MCF 10A (cell line): Measurements from ENCODE around the gene EPB41. TPM values are rescaled to one million over a fixed set of nuclear protein-coding genes. Genes with fewer than 3 reads are reported as not detected.

Source experiments
- BruUV-seq: library from RNA; stranded (reverse); fragments of 400-500 nt; replicated peaks from 2 replicates; lab custom pipeline; 2021; lab: Mats Ljungman, UMichigan
- CTCF ChIA-PET: fragments of 300-600 bp; sonication (Branson Sonifier 250); formaldehyde crosslinking; extraction: SDS; loops from one replicate; lab custom pipeline; 2021; ENCODE audit warnings: antibody characterized with exemption, inconsistent platforms; lab: Yijun Ruan, JAX
- POLR2A ChIA-PET: fragments of 300-600, 350-650 bp; sonication (Branson Sonifier 250); formaldehyde crosslinking; extraction: SDS; loops from one replicate; lab custom pipeline; 2020; ENCODE audit warnings: antibody characterized with exemption, inconsistent platforms; lab: Yijun Ruan, JAX
- DNase-seq: peaks from one replicate; pipeline ENCODE4 v3.0.0-alpha.2; 2018; ENCODE audit not compliant: unreplicated experiment
- H3K27ac Mint-ChIP-seq: one replicate; pipeline ENCODE4 v1.8.0; 2022; ENCODE audit warnings: mild to moderate bottlenecking, low read depth, mixed read lengths; ENCODE audit not compliant: unreplicated experiment
- H3K27me3 Mint-ChIP-seq: one replicate; pipeline ENCODE4 v1.8.0; 2022; ENCODE audit warnings: mixed read lengths; ENCODE audit not compliant: insufficient read depth, unreplicated experiment
- H3K36me3 Mint-ChIP-seq: one replicate; pipeline ENCODE4 v1.8.0; 2022; ENCODE audit warnings: mild to moderate bottlenecking, moderate library complexity, mixed read lengths; ENCODE audit not compliant: insufficient read depth, unreplicated experiment
- H3K4me1 Mint-ChIP-seq: one replicate; pipeline ENCODE4 v1.8.0; 2022; ENCODE audit warnings: mixed read lengths; ENCODE audit not compliant: insufficient read depth, unreplicated experiment
- H3K4me3 Mint-ChIP-seq: one replicate; pipeline ENCODE4 v1.8.0; 2022; ENCODE audit warnings: mild to moderate bottlenecking, moderate library complexity, mixed read lengths; ENCODE audit not compliant: unreplicated experiment
- H3K9me3 Mint-ChIP-seq: one replicate; pipeline ENCODE4 v1.8.0; 2022; ENCODE audit warnings: mixed read lengths; ENCODE audit not compliant: unreplicated experiment
- intact Hi-C: fragments of 100-400 bp; cut with micrococcal nuclease; formaldehyde crosslinking; loops from 2 replicates; pipeline ENCODE4 v1.14.1; 2022
- total RNA-seq: library from RNA; stranded (reverse); gene quantifications from 2 replicates; pipeline ENCODE4 v1.2.3, GENCODE V29; 2022
- TF ChIP-seq, protein P1 (sequence below): fragments of 200-600 bp; IDR thresholded peaks from one replicate; pipeline ENCODE4 v1.8.0; 2022; ENCODE audit warnings: antibody characterized with exemption, mild to moderate bottlenecking; ENCODE audit not compliant: unreplicated experiment

The EPB41 gene
- total RNA-seq, 1 experiment from 2014 or later = 15.0 TPM

DNA sequence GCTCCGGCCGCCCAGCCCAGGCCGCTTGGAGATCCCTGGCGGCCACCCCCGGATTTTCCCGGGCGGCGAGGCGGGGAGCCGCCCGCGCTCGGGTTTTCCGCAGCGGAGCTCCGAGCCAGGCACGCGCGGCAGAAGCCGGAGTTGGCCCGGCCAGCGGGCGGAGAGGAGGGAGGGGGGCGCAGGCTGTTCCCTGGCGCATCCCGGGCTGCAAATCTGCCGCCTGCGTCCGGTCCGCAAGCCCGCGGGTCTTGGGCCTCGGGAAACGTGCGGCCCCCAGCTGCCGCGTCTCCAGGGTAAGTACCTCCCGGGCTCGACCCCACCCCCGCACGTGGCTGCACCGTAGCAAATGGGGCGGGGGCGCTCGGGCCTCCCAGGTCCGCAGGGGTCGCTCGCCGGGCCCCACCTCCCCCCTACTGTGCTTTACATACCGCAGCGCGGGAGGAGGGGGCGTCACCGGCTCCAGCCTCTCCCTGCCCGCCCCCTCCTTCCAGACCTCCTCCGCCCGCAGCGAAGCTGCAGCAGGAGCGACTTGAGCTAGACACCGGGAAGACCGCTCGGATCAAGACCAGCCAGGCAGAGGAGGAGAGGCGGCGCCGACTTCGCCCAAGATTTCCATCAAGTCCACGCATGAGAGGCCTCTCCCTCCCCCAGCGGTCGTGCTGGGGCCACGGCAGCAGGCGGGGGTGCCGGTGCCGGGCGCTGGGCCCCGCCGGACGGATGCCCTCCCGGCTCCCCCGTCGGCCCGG is 207.7 kb downstream of the EPB41 start:
- DNase-seq = no peak
- Mint-ChIP-seq H3K4me3 (no peak overlapping the region), H3K36me3 (no peaks in the 10 kb centered on the region), H3K27ac (no peak overlapping the region), H3K9me3 (no peaks in the 10 kb centered on the region), H3K4me1 (peaks cover 7% of the 10 kb centered on the region), H3K27me3 (peaks cover 14% of the 10 kb centered on the region)
- BruUV-seq = no TSS peak
- CTCF ChIA-PET = no interaction called here
- TF ChIP-seq, protein P1, sequence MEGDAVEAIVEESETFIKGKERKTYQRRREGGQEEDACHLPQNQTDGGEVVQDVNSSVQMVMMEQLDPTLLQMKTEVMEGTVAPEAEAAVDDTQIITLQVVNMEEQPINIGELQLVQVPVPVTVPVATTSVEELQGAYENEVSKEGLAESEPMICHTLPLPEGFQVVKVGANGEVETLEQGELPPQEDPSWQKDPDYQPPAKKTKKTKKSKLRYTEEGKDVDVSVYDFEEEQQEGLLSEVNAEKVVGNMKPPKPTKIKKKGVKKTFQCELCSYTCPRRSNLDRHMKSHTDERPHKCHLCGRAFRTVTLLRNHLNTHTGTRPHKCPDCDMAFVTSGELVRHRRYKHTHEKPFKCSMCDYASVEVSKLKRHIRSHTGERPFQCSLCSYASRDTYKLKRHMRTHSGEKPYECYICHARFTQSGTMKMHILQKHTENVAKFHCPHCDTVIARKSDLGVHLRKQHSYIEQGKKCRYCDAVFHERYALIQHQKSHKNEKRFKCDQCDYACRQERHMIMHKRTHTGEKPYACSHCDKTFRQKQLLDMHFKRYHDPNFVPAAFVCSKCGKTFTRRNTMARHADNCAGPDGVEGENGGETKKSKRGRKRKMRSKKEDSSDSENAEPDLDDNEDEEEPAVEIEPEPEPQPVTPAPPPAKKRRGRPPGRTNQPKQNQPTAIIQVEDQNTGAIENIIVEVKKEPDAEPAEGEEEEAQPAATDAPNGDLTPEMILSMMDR = no peak
- POLR2A ChIA-PET = interaction anchor here (0.5 to 0.7 kb wide), 2 partner anchors 8 to 32 kb away, joined by 3 read pairs; no protein-coding TSS in a partner anchor
- intact Hi-C loops = no loop called here

DNA sequence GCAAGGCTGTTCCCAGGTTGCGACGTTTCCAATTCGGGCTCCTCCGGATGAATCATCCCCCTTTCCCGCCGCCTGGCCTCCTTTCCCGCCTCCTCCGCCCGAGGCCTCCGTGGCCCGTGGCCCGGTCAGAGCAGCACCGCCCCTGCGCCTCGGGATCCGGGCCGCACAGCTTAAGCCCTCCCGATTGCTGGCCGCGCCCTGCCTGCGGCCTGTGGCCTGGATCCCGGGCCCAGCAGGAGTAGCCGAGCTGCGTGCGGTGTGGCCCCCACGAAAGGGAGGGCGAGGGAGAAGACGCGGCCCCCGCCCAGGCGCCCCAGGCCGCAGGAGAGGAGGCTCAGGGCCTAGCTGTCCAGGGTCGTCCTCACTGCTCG is 208.3 kb downstream of the EPB41 start:
- TF ChIP-seq, protein P1 = no peak
- Mint-ChIP-seq H3K36me3 (no peaks in the 10 kb centered on the region), H3K9me3 (no peaks in the 10 kb centered on the region), H3K27ac (no peak overlapping the region), H3K27me3 (peaks cover 14% of the 10 kb centered on the region), H3K4me1 (peaks cover 7% of the 10 kb centered on the region), H3K4me3 (no peak overlapping the region)
- ChIA-PET POLR2A (interaction anchor here (0.7 kb wide), 1 partner anchor 9 kb away, joined by 3 read pairs; no protein-coding TSS in a partner anchor), CTCF (interaction anchor here (0.6 kb wide), 1 partner anchor 1678 kb away, joined by 3 read pairs; no protein-coding TSS in a partner anchor)
- intact Hi-C loops = no loop called here
- BruUV-seq = no TSS peak
- peak; percentile 58 for DNase-seq

DNA sequence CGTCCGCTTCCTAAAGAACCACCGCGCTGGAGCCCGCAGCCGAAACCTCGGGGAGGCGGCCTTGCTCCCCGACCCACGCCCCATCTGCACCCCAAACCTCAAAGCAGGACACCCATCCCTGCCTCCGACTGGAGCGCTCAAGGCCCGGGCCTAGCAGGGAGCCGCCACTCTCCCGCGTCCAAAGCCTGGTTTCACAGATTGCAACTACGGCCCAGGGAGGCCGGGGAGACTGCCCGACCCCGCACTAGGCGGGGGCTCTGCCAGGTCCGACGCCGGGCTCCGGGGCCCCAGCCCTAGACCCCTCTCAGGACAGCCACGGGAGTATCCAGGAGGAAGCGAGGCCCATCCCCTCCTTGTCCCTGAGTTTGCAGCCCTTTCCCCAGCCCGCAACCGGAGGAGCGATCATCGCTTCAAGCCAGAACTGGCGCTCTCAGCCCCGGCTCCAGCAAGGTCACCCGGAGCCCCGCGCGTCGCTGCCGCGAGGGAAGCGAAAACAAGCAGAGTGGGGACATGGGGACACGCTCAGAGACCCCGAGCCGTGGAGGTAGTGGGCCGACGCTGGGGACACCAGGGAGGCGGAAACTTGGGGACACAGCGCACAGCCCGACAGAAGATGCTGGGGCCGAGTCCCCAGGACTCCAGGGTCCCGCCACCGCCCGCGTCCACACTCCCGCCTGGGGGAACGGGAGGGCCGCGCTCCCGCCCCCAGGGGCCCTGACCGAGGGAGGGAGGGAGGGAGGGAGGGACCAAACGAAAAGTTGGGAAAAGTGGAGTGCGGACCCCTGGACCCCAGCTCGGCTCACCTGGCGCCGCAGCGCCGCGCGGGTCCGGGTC is 208.9 kb downstream of the EPB41 start:
- POLR2A ChIA-PET = interaction anchor here (0.7 kb wide), 1 partner anchor 9 kb away, joined by 3 read pairs; no protein-coding TSS in a partner anchor
- CTCF ChIA-PET = interaction anchor here (0.6 kb wide), 1 partner anchor 1678 kb away, joined by 3 read pairs; no protein-coding TSS in a partner anchor
- H3K27me3 Mint-ChIP-seq = peaks cover 14% of the 10 kb centered on the region
- no peak for DNase-seq
- H3K4me1 Mint-ChIP-seq = peaks cover 7% of the 10 kb centered on the region
- TF ChIP-seq, protein P1 = no peak
- H3K27ac Mint-ChIP-seq = no peak overlapping the region
- intact Hi-C loops = no loop called here
- H3K9me3 Mint-ChIP-seq = no peaks in the 10 kb centered on the region
- no peaks in the 10 kb centered on the region for H3K36me3 Mint-ChIP-seq
- no peak overlapping the region for H3K4me3 Mint-ChIP-seq
- BruUV-seq = no TSS peak

DNA sequence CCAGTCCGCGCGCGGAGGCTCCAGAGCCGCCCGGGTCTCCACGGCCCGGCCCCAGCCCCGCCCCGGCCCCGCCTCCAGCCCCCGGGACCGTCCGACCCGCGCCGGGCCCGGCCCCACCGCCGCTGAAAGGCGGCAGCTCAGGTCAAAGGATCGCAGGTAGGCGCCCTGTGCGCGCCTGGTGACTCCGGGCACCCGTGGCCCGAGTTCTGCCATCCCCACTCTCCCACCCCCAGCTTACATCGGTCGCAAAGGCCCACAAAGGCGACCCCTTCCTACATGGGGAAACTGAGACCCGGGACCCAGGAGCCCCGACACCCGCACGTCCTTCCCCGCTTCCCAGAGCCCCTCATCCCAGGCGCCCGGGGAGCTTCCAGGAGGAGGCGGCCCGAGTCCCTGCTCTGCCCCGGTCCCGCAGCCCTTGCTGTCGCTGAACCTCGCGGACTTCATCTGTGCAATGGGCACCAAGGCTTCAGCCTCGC is 209.6 kb downstream of the EPB41 start, which contains the start of gene TMEM200B:
TSS of gene TMEM200B (minus strand) at position 17 of the 479 bp plus-strand sequence. CDS start 2,075 bp downstream, outside the sequence.
- no peak within 1 kb of the TSS for H3K27ac Mint-ChIP-seq
- H3K27me3 Mint-ChIP-seq = peaks cover 14% of the 10 kb centered on the region
- H3K36me3 Mint-ChIP-seq = no peaks in the 10 kb centered on the region
- no TSS peak for BruUV-seq
- H3K9me3 Mint-ChIP-seq = no peaks in the 10 kb centered on the region
- CTCF ChIA-PET = no interaction called here
- POLR2A ChIA-PET = no interaction called here
- TF ChIP-seq, protein P1 = no peak
- H3K4me1 Mint-ChIP-seq = peaks cover 7% of the 10 kb centered on the region
- intact Hi-C loops = no loop called here
- H3K4me3 Mint-ChIP-seq = peak within 1 kb of the TSS; percentile 57
- no peak for DNase-seq
